GM23338 (cell line): ENCODE results near the gene RCAN1. TPM values are rescaled to one million over a fixed set of nuclear protein-coding genes. Genes with fewer than 3 reads are reported as not detected.

Source experiments
- ATAC-seq: fragments of 200-7000 bp; cut with Tn5 transposase; 3 replicates; pipeline ENCODE4 v1.9.1; 2020
- DNase-seq: peaks from one replicate; pipeline ENCODE4 v3.0.0-alpha.2; 2015; ENCODE audit warnings: low spot score
- H2AFZ ChIP-seq: fragments of 200-600 bp; sonication (generic); 2 replicates; pipeline ENCODE4 v1.8.0; 2016; ENCODE audit warnings: antibody characterized with exemption, mild to moderate bottlenecking, moderate library complexity
- H3F3A ChIP-seq: fragments of 200-600 bp; sonication (generic); replicated peaks from 2 replicates; pipeline ENCODE4 v1.8.0; 2017; ENCODE audit warnings: antibody characterized with exemption, mixed run types, low read depth
- H3K27ac ChIP-seq: fragments of 200-600 bp; sonication (generic); 2 replicates; pipeline ENCODE4 v1.6.1; 2016; ENCODE audit warnings: low read depth
- H3K27me3 ChIP-seq: fragments of 200-600 bp; sonication (generic); 2 replicates; pipeline ENCODE4 v1.8.0; 2016; ENCODE audit warnings: mild to moderate bottlenecking, mixed run types, moderate library complexity; ENCODE audit not compliant: insufficient read depth
- H3K36me3 ChIP-seq: fragments of 200-600 bp; sonication (generic); 2 replicates; pipeline ENCODE4 v1.8.0; 2016; ENCODE audit warnings: mild to moderate bottlenecking; ENCODE audit not compliant: insufficient read depth
- H3K4me1 ChIP-seq: fragments of 200-600 bp; sonication (generic); 2 replicates; pipeline ENCODE4 v1.8.0; 2016; ENCODE audit warnings: mild to moderate bottlenecking, moderate library complexity; ENCODE audit not compliant: insufficient read depth
- H3K4me2 ChIP-seq: fragments of 200-600 bp; sonication (generic); 2 replicates; pipeline ENCODE4 v1.7.1; 2017; ENCODE audit warnings: mixed run types
- H3K4me3 ChIP-seq: fragments of 200-600 bp; sonication (generic); 2 replicates; pipeline ENCODE4 v1.6.1; 2016; ENCODE audit warnings: mixed run types
- H3K79me2 ChIP-seq: fragments of 200-600 bp; sonication (generic); replicated peaks from 2 replicates; pipeline ENCODE4 v1.8.0; 2017; ENCODE audit warnings: mild to moderate bottlenecking; ENCODE audit not compliant: insufficient read depth
- H3K9me2 ChIP-seq: fragments of 200-600 bp; sonication (generic); 2 replicates; pipeline ENCODE4 v1.8.0; 2017; ENCODE audit not compliant: insufficient read depth
- H4K20me1 ChIP-seq: fragments of 200-600 bp; sonication (generic); replicated peaks from 2 replicates; pipeline ENCODE4 v1.8.0; 2017; ENCODE audit warnings: mild to moderate bottlenecking; ENCODE audit not compliant: insufficient read depth
- H3K27ac Mint-ChIP-seq: 2 replicates; pipeline ENCODE4 v1.8.0; 2020; ENCODE audit warnings: inconsistent platforms, mild to moderate bottlenecking, moderate library complexity, mixed read lengths
- H3K27me3 Mint-ChIP-seq: 3 replicates; pipeline ENCODE4 v1.8.0; 2022; ENCODE audit warnings: low read depth, mild to moderate bottlenecking, moderate library complexity, mixed read lengths, inconsistent platforms; ENCODE audit not compliant: insufficient read depth, poor library complexity
- H3K36me3 Mint-ChIP-seq: 3 replicates; pipeline ENCODE4 v1.8.0; 2021; ENCODE audit warnings: low read depth, mild to moderate bottlenecking, inconsistent platforms, moderate library complexity, mixed read lengths
- H3K4me1 Mint-ChIP-seq: 3 replicates; pipeline ENCODE4 v1.8.0; 2020; ENCODE audit warnings: mild to moderate bottlenecking, inconsistent platforms, mixed read lengths
- H3K4me3 Mint-ChIP-seq: 3 replicates; pipeline ENCODE4 v1.8.0; 2021; ENCODE audit warnings: moderate library complexity, mild to moderate bottlenecking, inconsistent platforms, mixed read lengths
- H3K9me3 Mint-ChIP-seq: 3 replicates; pipeline ENCODE4 v1.8.0; 2020; ENCODE audit warnings: moderate library complexity, mild to moderate bottlenecking, inconsistent platforms, mixed read lengths
- CREB1 ChIP-seq: fragments of 250-450 bp; sonication (Bioruptor Pico); IDR thresholded peaks from 2 replicates; pipeline ENCODE4 v1.5.0; 2020; ENCODE audit warnings: low read depth, mild to moderate bottlenecking, moderate library complexity
- CTCF ChIP-seq, 2 experiments: fragments of 200-600 bp in 1 of 2; sonication (generic) in 1 of 2; conservative IDR thresholded peaks; 2 replicates each; pipeline versions ENCODE4 v1.5.1 to v1.6.1; 2016 to 2017; ENCODE audit warnings: antibody characterized with exemption in 2 of 2, low read depth in 2 of 2, mild to moderate bottlenecking in 2 of 2, moderate library complexity in 1 of 2
- ETS1 ChIP-seq: IDR thresholded peaks from 2 replicates; pipeline ENCODE4 v1.6.1; 2016; ENCODE audit warnings: antibody characterized with exemption
- EZH2 ChIP-seq: fragments of 200-600 bp; sonication (generic); IDR thresholded peaks from one replicate; pipeline ENCODE4 v1.8.0; 2017; ENCODE audit warnings: antibody characterized with exemption, mild to moderate bottlenecking, low read depth; ENCODE audit not compliant: unreplicated experiment
- EZH2phosphoT487 ChIP-seq: fragments of 200-600 bp; sonication (generic); IDR thresholded peaks from one replicate; pipeline ENCODE4 v1.8.1; 2018; ENCODE audit warnings: antibody characterized with exemption; ENCODE audit not compliant: unreplicated experiment
- JUNB ChIP-seq: IDR thresholded peaks from one replicate; pipeline ENCODE4 v1.6.1; 2016; ENCODE audit warnings: antibody characterized with exemption; ENCODE audit not compliant: unreplicated experiment
- NANOG ChIP-seq: IDR thresholded peaks from 2 replicates; pipeline ENCODE4 v1.6.1; 2016; ENCODE audit warnings: antibody characterized with exemption, borderline replicate concordance
- POLR2AphosphoS5 ChIP-seq: IDR thresholded peaks from 2 replicates; pipeline ENCODE4 v1.6.1; 2016; ENCODE audit warnings: antibody characterized with exemption, low read depth
- STAT1 ChIP-seq: IDR thresholded peaks from one replicate; pipeline ENCODE4 v1.6.1; 2016; ENCODE audit warnings: antibody characterized with exemption; ENCODE audit not compliant: unreplicated experiment
- ZNF114 ChIP-seq: fragments of 250-450 bp; sonication (Bioruptor Pico); IDR thresholded peaks from 2 replicates; pipeline ENCODE4 v1.5.0; 2020; ENCODE audit warnings: mild to moderate bottlenecking, moderate library complexity
- ZNF331 ChIP-seq: fragments of 250-450 bp; sonication (Bioruptor Pico); IDR thresholded peaks from 2 replicates; pipeline ENCODE4 v1.5.0; 2020; ENCODE audit warnings: low read depth, mild to moderate bottlenecking, moderate library complexity
- ZNF462 ChIP-seq: fragments of 250-450 bp; sonication (Bioruptor Pico); IDR thresholded peaks from 2 replicates; pipeline ENCODE4 v1.5.0; 2020; ENCODE audit warnings: mild to moderate bottlenecking, moderate library complexity
- polyA plus RNA-seq: library from polyadenylated mRNA; unstranded; fragments of >200 nt; fragmentation: Nextera tagmentation; extraction: Ambion mirVana; gene quantifications from 2 replicates; pipeline ENCODE4 v1.2.1, GENCODE V29; 2016
- total RNA-seq: library from RNA; depleted of rRNA; stranded (reverse); fragments of >200 nt; shearing (Covaris generic); gene quantifications from 2 replicates; pipeline ENCODE4 v1.2.3, GENCODE V29; 2014

The RCAN1 gene
- total and polyA plus RNA-seq, 2 experiments from 2014 or later, result 3.7 to 5.2 TPM

GRCh38 chr21:34560609-34561008 lies 54.3 kb downstream of the RCAN1 start:
- Mint-ChIP-seq H3K36me3 (no peaks in the 10 kb centered on the region), H3K27ac (no peak overlapping the region), H3K27me3 (peaks cover 3% of the 10 kb centered on the region), H3K4me1 (peaks cover 3% of the 10 kb centered on the region; the same call in 2 of the 3 replicates), H3K9me3 (no peaks in the 10 kb centered on the region), H3K4me3 (no peak overlapping the region)
- H3K4me1 ChIP-seq, result no peaks in the 10 kb centered on the region
- H3K27ac ChIP-seq, result no peak overlapping the region
- no peak for DNase-seq
- H3K4me2 ChIP-seq, result no peak overlapping the region
- H4K20me1 ChIP-seq, result no peaks in the 10 kb centered on the region
- H3K79me2 ChIP-seq, result no peaks in the 10 kb centered on the region
- H3K36me3 ChIP-seq, result no peaks in the 10 kb centered on the region
- H3K27me3 ChIP-seq, result no peaks in the 10 kb centered on the region
- no peaks in the 10 kb centered on the region for H3F3A ChIP-seq
- no peak for ATAC-seq
- H2AFZ ChIP-seq, result no peak overlapping the region
- TF ChIP-seq EZH2, result no peak
- no peak for TF ChIP-seq ETS1
- TF ChIP-seq JUNB, result no peak
- TF ChIP-seq ZNF331 (CRISPR knock-in tag), result no peak
- no peaks in the 10 kb centered on the region; the same call in 1 of the 2 replicates for H3K9me2 ChIP-seq
- H3K4me3 ChIP-seq, result no peak overlapping the region

GRCh38 chr21:34560021-34560420 lies 54.9 kb downstream of the RCAN1 start:
- Mint-ChIP-seq H3K4me3 (no peak overlapping the region), H3K27me3 (peaks cover 3% of the 10 kb centered on the region), H3K9me3 (peaks cover 4% of the 10 kb centered on the region), H3K27ac (no peak overlapping the region), H3K36me3 (peaks cover 2% of the 10 kb centered on the region; the same call in 2 of the 3 replicates), H3K4me1 (peaks cover 3% of the 10 kb centered on the region; the same call in 2 of the 3 replicates)
- Histone ChIP-seq H3K4me3 (no peak overlapping the region), H3K4me1 (no peaks in the 10 kb centered on the region), H3K4me2 (no peak overlapping the region), H3K9me2 (no peaks in the 10 kb centered on the region; the same call in 1 of the 2 replicates), H3K79me2 (no peaks in the 10 kb centered on the region), H2AFZ (no peak overlapping the region), H4K20me1 (no peaks in the 10 kb centered on the region), H3K27ac (no peak overlapping the region), H3K36me3 (no peaks in the 10 kb centered on the region), H3F3A (no peaks in the 10 kb centered on the region), H3K27me3 (no peaks in the 10 kb centered on the region)
- ATAC-seq, result no peak
- DNase-seq, result no peak
- TF ChIP-seq EZH2, result no peak
- TF ChIP-seq STAT1, result no peak
- no peak for TF ChIP-seq ZNF114 (CRISPR knock-in tag)
- TF ChIP-seq CTCF (conservative IDR thresholded peaks at IDR 0.05; ENCODE audit: low read depth in 2 of 2), result no peak
- no peak for TF ChIP-seq ZNF462 (CRISPR knock-in tag)
- no peak for TF ChIP-seq EZH2phosphoT487
- TF ChIP-seq ETS1, result no peak
- TF ChIP-seq CREB1, result no peak
- no peak for TF ChIP-seq NANOG
- TF ChIP-seq POLR2AphosphoS5, result no peak
